ENCODE data around the gene ABHD17C.

GRCh38 chr15:80778964-80779657 is 84.0 kb downstream of the ABHD17C start, which contains the start of gene CEMIP:
- TF ChIP-seq CTCF (IDR thresholded peaks at IDR 0.05) = peak; percentile 60 to 89 (median 74)
- no peak for TF ChIP-seq POLR2A (IDR thresholded peaks at IDR 0.05)

Data from uterus (tissue), 2 donors.